Thymus (tissue), 11 donors: ENCODE measurements around the gene LRRC27. TPM values are rescaled to one million over a fixed set of nuclear protein-coding genes. Genes with fewer than 3 reads are reported as not detected.
A peak's percentile ranks its signal among the peaks of the same experiment; 100 is the strongest.

Experiments used
- DNase-seq, 9 donors: peaks; one replicate each; pipeline ENCODE4 v3.0.0-alpha.2; 2013; ENCODE audit warnings: low spot score in 9 of 9, low read depth in 6 of 9, missing footprints in 1 of 9
- H3K27ac ChIP-seq, 2 donors: one replicate each; pipeline ENCODE4 v1.5.1; 2013; ENCODE audit warnings: control low read depth in 1 of 2, low read depth in 1 of 2, low read length in 1 of 2, mild to moderate bottlenecking in 1 of 2, moderate library complexity in 1 of 2
- H3K27me3 ChIP-seq, 2 donors: one replicate each; pipeline ENCODE4 v1.5.1; 2013; ENCODE audit warnings: low read length in 1 of 2; ENCODE audit not compliant: control insufficient read depth in 2 of 2, insufficient read depth in 1 of 2
- H3K36me3 ChIP-seq, 2 donors: one replicate each; pipeline ENCODE4 v1.5.1; 2013; ENCODE audit warnings: low read length in 1 of 2, mild to moderate bottlenecking in 1 of 2, moderate library complexity in 1 of 2; ENCODE audit not compliant: control insufficient read depth in 2 of 2, insufficient read depth in 2 of 2
- H3K4me1 ChIP-seq, 2 donors: one replicate each; pipeline ENCODE4 v1.5.1; 2013; ENCODE audit warnings: low read length in 2 of 2; ENCODE audit not compliant: control insufficient read depth in 2 of 2, insufficient read depth in 2 of 2
- H3K4me3 ChIP-seq, 2 donors: one replicate each; pipeline ENCODE4 v1.5.1; 2013; ENCODE audit warnings: low read length in 2 of 2, control low read depth in 1 of 2, mild to moderate bottlenecking in 1 of 2
- H3K9me3 ChIP-seq, 2 donors: one replicate each; pipeline ENCODE4 v1.5.1; 2013; ENCODE audit warnings: low read length in 1 of 2, mild to moderate bottlenecking in 1 of 2; ENCODE audit not compliant: control insufficient read depth in 2 of 2, insufficient read depth in 1 of 2
- WGBS: extraction: QIAGEN DNeasy Blood & Tissue Kit; methylation state at CpG from one replicate; pipeline ENCODE4 v1.1.7; 2013; 5-methylcytosine and 5-hydroxymethylcytosine counted together
- polyA plus RNA-seq: library from polyadenylated mRNA; stranded (reverse); fragments of 200-250 nt; gene quantifications from one replicate; pipeline ENCODE4 v1.2.3, GENCODE V29; 2013
- total RNA-seq: library from RNA; stranded (reverse); fragments of 120-200 nt; gene quantifications from one replicate; pipeline ENCODE4 v1.2.4, GENCODE V29; 2013
- donor health status: healthy.

Gene LRRC27
- total and polyA plus RNA-seq, 2 donors: 7.6 to 8.7 TPM

DNA sequence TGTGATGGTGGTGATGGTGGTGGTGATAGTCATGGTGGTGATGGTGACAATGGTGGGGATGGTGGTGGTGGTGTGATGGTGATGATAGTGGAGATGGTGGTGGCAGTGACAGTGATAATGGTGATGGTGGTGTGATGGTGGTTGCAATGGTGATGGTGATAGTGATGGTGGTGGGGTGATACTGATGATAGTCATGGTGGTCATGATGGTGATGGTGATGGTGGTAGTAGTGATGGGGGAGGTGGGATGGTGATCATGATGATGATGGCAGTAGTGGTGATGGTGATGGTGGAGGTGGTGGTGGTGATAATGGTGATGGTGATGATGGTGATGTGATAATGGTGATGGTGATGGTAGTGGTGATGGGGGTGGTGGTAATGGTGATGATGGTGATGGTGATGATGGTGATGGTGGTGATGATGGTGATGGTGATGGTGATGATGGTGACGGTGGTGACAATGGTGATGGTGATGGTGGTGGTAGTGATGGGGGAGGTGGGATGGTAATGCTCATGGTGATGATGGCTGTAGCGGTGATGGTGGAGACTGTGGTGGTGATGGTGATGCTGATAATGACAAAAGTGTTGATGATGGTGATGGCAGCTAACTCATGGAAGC, 60.3 kb downstream of the LRRC27 start:
- H3K4me1 ChIP-seq: peaks cover 3 to 21% of the 10 kb centered on the region in 2 donors
- H3K9me3 ChIP-seq: no peaks in the 10 kb centered on the region
- no peak overlapping the region for H3K27ac ChIP-seq
- 93% methylated on average over 2 of the region's 2 CpGs for WGBS
- peaks cover 19 to 43% of the 10 kb centered on the region in 2 donors for H3K27me3 ChIP-seq
- DNase-seq: no peak
- no peak overlapping the region for H3K4me3 ChIP-seq
- H3K36me3 ChIP-seq: no peaks in the 10 kb centered on the region

DNA sequence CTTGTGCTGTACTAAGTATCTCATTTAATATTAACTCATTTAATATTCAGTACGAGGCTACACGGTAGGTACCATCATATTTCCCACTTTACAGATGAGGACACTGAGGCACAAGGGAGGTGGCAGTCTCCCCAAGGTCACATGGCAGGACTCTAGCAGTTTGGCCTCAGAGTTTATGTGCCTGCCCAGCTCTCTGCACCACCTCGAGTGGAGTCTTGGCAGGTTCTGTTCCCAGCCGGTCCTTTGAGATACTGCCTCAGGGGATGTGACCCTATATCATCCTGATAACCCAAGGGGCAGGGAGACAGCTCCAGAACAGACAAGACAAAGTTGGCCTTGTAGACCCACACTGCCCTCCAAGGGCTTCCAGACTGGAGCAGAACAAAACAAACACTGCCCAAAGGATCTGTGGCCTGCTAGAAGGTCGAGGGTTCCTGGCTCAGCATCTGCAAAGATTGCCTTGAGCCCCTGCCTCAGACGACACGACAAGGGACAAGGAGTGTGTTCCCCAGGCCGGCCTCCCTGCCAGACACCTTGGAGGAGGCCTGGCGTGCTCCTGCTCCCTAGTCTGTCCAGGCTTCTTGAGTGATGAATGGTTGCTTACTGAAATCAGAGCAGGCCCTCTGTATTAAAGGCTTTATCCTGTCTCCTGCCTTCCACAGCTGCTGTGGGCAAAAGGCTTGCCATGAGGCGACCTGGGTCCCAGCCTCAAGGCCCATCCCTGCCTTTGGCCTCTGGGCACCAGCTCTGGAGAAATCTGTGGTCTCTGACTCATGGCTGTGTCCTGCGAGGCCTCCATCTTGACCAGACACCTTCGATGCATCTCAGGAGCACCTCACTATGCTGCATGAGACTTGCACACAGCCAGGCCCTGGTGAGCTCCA, 61.1 kb downstream of the LRRC27 start:
- H3K9me3 ChIP-seq: no peaks in the 10 kb centered on the region
- no peak overlapping the region for H3K27ac ChIP-seq
- H3K4me1 ChIP-seq: peaks cover 7 to 21% of the 10 kb centered on the region in 2 donors
- no peak for DNase-seq
- peaks cover 19 to 50% of the 10 kb centered on the region in 2 donors for H3K27me3 ChIP-seq
- no peak overlapping the region for H3K4me3 ChIP-seq
- no peaks in the 10 kb centered on the region for H3K36me3 ChIP-seq
- 90% methylated on average over 12 of the region's 12 CpGs for WGBS

- no peak for DNase-seq
- H3K36me3 ChIP-seq: no peaks in the 10 kb centered on the region
- peaks cover 24 to 57% of the 10 kb centered on the region in 2 donors for H3K27me3 ChIP-seq
- no peak overlapping the region for H3K4me3 ChIP-seq
- WGBS: 94% methylated on average over 9 of the region's 9 CpGs
- no peak overlapping the region for H3K27ac ChIP-seq
- no peaks in the 10 kb centered on the region for H3K9me3 ChIP-seq
- H3K4me1 ChIP-seq: peaks cover 7 to 28% of the 10 kb centered on the region in 2 donors
Measured at GRCh38 chr10:132393695-132394181, 61.7 kb downstream of the LRRC27 start.

DNA sequence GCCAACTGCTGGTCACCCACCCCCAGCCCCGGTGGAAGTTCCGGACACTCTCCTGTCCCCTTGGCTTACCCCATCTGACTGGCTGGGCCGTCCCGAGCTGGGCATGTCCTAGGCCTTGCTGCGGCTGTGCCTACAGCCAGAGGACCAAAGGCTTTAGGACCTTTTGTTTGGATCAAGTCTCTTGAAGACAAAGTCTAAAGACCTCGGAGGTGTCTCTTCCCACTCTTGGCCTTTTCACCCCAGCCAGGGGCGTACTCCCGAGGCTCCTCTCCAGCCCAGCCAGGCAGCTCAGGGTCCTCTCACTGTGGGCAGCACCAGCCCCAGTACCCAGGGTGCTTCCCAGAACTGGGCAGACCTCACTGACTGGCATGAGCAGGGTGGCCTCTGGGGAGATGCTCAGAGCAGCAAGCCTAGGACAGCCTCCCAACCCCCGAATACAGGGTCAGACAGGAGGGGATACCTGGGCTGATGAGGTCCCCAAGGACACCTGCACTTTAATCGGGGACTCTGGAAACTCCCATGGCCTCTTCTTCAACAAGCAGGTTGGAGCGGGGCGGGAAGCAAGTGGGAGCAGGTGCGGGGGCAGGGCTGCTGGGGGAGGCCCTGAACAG, 62.3 kb downstream of the LRRC27 start:
- Histone ChIP-seq H3K9me3 (no peaks in the 10 kb centered on the region), H3K4me1 (peaks cover 7 to 23% of the 10 kb centered on the region in 2 donors), H3K27me3 (peaks cover 22 to 54% of the 10 kb centered on the region in 2 donors), H3K27ac (no peak overlapping the region), H3K36me3 (no peaks in the 10 kb centered on the region), H3K4me3 (no peak overlapping the region)
- DNase-seq: no peak
- WGBS: 95% methylated on average over 13 of the region's 13 CpGs

DNA sequence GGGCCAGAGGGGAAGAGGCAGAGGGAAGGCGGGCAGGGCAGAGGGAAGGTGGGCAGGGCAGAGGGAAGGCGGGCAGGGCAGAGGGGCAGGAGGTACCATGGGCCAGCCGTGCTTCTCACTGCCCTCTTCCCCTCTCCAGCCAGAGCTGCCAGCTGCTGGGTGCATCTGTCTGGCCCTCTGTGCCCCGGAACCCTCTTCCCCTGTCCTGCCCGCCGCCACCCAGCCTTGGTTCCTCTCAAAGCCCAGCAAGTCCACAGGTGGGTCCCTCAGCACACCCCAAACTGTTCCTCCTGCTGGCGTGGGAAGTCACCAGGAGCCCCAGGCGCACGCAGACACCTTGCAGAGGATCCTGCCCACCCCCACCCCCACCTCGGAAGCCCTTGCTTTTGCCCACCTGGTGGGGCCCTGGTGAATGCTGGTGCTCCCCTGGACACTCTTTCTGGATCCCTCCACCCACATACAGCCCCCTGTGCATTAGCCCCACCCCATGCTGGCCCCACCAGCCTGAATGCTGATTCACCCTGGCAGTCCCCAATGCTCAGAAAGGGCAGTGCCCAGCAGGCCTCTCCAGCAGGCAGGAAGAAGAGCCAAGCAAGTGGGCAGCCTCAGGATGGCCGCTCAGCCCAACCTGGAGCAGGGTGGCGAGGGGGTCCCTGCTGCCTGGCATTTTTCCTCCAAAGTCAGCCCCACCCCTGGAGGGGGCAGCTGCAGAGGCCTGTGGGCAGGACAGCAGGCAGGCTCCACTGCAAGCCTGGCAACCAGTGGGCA, 63.1 kb downstream of the LRRC27 start:
- no peaks in the 10 kb centered on the region for H3K9me3 ChIP-seq
- peaks cover 22 to 51% of the 10 kb centered on the region in 2 donors for H3K27me3 ChIP-seq
- 60% methylated on average over 12 of the region's 12 CpGs for WGBS
- no peak overlapping the region for H3K27ac ChIP-seq
- DNase-seq: no peak
- H3K4me3 ChIP-seq: no peak overlapping the region
- H3K4me1 ChIP-seq: peaks cover 7 to 19% of the 10 kb centered on the region in 2 donors
- H3K36me3 ChIP-seq: no peaks in the 10 kb centered on the region

DNA sequence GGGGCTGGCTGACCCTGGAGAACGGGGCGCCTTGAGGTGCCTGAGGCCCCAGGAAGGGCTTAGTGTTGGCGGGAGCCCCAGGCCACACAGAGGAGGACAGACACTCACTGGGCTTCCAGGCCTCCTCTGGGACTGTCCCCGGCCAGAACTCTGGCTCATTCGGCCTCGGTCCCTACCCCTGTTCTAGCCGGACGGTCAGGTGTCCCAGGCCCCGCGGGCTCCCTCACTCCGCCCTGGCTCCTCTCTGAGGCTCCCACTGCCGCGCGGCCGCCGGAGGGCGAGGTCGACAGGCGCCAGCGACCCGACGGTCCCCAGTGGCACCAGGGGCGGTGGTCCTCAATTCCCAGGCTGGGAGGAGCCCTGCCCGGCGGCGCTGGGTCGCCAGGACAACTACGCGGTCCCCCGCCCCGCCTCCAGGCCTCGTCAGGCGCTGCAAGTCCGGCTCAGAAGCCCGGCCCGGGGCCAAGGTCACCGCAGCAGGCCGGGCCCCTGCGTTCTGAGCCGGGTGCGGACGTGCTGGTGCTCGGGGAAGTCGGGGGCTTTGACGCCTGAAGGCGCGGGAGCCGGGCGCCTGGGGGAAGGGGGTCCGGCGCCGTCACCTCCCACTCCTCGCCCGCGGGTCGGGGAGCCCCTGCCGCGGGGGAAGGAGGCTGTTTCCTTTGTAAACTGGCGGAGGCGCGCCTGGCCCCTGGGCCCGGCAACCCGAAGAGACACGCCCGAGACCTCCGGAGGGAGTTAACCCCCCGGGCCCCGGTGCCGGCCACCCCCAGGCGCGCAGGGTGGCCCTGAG, 63.9 kb downstream of the LRRC27 start:
- DNase-seq: peak in 1 of 9 donors; percentile 27
- no peaks in the 10 kb centered on the region for H3K9me3 ChIP-seq
- no peaks in the 10 kb centered on the region for H3K36me3 ChIP-seq
- WGBS: 15% methylated on average over 71 of the region's 71 CpGs
- peaks cover 22 to 51% of the 10 kb centered on the region in 2 donors for H3K27me3 ChIP-seq
- H3K27ac ChIP-seq: peak overlapping the region in 1 of 2 donors; percentile 56
- peak overlapping the region in 1 of 2 donors; percentile 71 for H3K4me3 ChIP-seq
- H3K4me1 ChIP-seq: peaks cover 7 to 19% of the 10 kb centered on the region in 2 donors

- peak overlapping the region in 1 of 2 donors; percentile 71 for H3K4me3 ChIP-seq
- H3K4me1 ChIP-seq: peaks cover 7 to 19% of the 10 kb centered on the region in 2 donors
- peaks cover 22 to 51% of the 10 kb centered on the region in 2 donors for H3K27me3 ChIP-seq
- H3K27ac ChIP-seq: peak overlapping the region in 1 of 2 donors; percentile 56
- no peaks in the 10 kb centered on the region for H3K9me3 ChIP-seq
- peak in 3 of 9 donors; percentile 49 to 63 (median 54) for DNase-seq
- no peaks in the 10 kb centered on the region for H3K36me3 ChIP-seq
- WGBS: 1% methylated on average over 72 of the region's 80 CpGs
Measured at GRCh38 chr10:132396494-132397035, 64.6 kb downstream of the LRRC27 start.
